H9 (cell line): ENCODE measurements around the gene C17orf114.
A peak's percentile ranks its signal among the peaks of the same experiment; 100 is the strongest.

Experiments used
- DNase-seq: peaks from one replicate; pipeline ENCODE4 v3.0.0-alpha.2; 2017
- H2AFZ ChIP-seq: one replicate; pipeline ENCODE4 v1.6.1; 2013; ENCODE audit warnings: mild to moderate bottlenecking, low read length, control low read depth, moderate library complexity
- H2AK5ac ChIP-seq: 2 replicates; pipeline ENCODE4 v1.6.1; 2013; ENCODE audit warnings: low read length, control low read depth, mixed read lengths; ENCODE audit not compliant: insufficient read length
- H2BK120ac ChIP-seq: one replicate; pipeline ENCODE4 v1.6.1; 2013; ENCODE audit warnings: low read depth, mild to moderate bottlenecking, low read length, control low read depth, inconsistent platforms; ENCODE audit not compliant: poor library complexity, severe bottlenecking
- H2BK12ac ChIP-seq: 2 replicates; pipeline ENCODE4 v1.6.1; 2013; ENCODE audit warnings: low read length, control low read depth, mixed read lengths, low read depth; ENCODE audit not compliant: insufficient read length
- H2BK15ac ChIP-seq: 2 replicates; pipeline ENCODE4 v1.6.1; 2013; ENCODE audit warnings: low read depth, low read length, control low read depth
- H2BK20ac ChIP-seq: one replicate; pipeline ENCODE4 v1.6.1; 2013; ENCODE audit warnings: low read depth, mild to moderate bottlenecking, low read length, control low read depth, inconsistent platforms; ENCODE audit not compliant: poor library complexity, severe bottlenecking
- H2BK5ac ChIP-seq: 2 replicates; pipeline ENCODE4 v1.6.1; 2013; ENCODE audit warnings: low read length, control low read depth, mixed read lengths; ENCODE audit not compliant: insufficient read length
- H3K14ac ChIP-seq: 2 replicates; pipeline ENCODE4 v1.6.1; 2013; ENCODE audit warnings: low read length, control low read depth; ENCODE audit not compliant: insufficient read depth
- H3K18ac ChIP-seq: 2 replicates; pipeline ENCODE4 v1.6.1; 2013; ENCODE audit warnings: low read depth, mild to moderate bottlenecking, mixed read lengths, low read length, control low read depth; ENCODE audit not compliant: insufficient read length
- H3K23ac ChIP-seq: 2 replicates; pipeline ENCODE4 v1.6.1; 2013; ENCODE audit warnings: low read length, control low read depth, mixed read lengths, low read depth; ENCODE audit not compliant: insufficient read length
- H3K23me2 ChIP-seq: 2 replicates; pipeline ENCODE4 v1.6.1; 2013; ENCODE audit warnings: low read depth, mild to moderate bottlenecking, mixed read lengths, low read length, control low read depth; ENCODE audit not compliant: insufficient read length, poor library complexity, severe bottlenecking
- H3K27ac ChIP-seq: 2 replicates; pipeline ENCODE4 v1.5.1; 2013; ENCODE audit warnings: low read length, control low read depth, mixed read lengths, low read depth; ENCODE audit not compliant: insufficient read length
- H3K27me3 ChIP-seq: 2 replicates; pipeline ENCODE4 v1.6.1; 2013; ENCODE audit warnings: low read length, control low read depth, inconsistent platforms; ENCODE audit not compliant: insufficient read depth
- H3K4ac ChIP-seq: 2 replicates; pipeline ENCODE4 v1.6.1; 2013; ENCODE audit warnings: low read depth, mild to moderate bottlenecking, control low read depth, inconsistent platforms, low read length, moderate library complexity
- H3K4me1 ChIP-seq: 2 replicates; pipeline ENCODE4 v1.6.1; 2013; ENCODE audit warnings: low read length, control low read depth, inconsistent platforms; ENCODE audit not compliant: insufficient read depth
- H3K4me2 ChIP-seq: 2 replicates; pipeline ENCODE4 v1.6.1; 2013; ENCODE audit warnings: low read length, control low read depth, mixed read lengths; ENCODE audit not compliant: insufficient read length, insufficient read depth
- H3K56ac ChIP-seq: 2 replicates; pipeline ENCODE4 v1.6.1; 2013; ENCODE audit warnings: low read depth, mild to moderate bottlenecking, mixed read lengths, low read length, control low read depth; ENCODE audit not compliant: insufficient read length
- H3K79me1 ChIP-seq: 2 replicates; pipeline ENCODE4 v1.6.1; 2013; ENCODE audit warnings: low read depth, mild to moderate bottlenecking, moderate library complexity, low read length, control low read depth, inconsistent platforms; ENCODE audit not compliant: insufficient read depth, poor library complexity, severe bottlenecking
- H3K79me2 ChIP-seq: 2 replicates; pipeline ENCODE4 v1.6.1; 2013; ENCODE audit warnings: low read length, control low read depth, inconsistent platforms; ENCODE audit not compliant: insufficient read depth
- H3K9ac ChIP-seq: 2 replicates; pipeline ENCODE4 v1.6.1; 2013; ENCODE audit warnings: low read length, control low read depth, mixed read lengths; ENCODE audit not compliant: insufficient read length; ENCODE audit errors: extremely low read depth
- H3K9me3 ChIP-seq: one replicate; pipeline ENCODE4 v1.6.1; 2013; ENCODE audit warnings: low read depth, low read length, inconsistent platforms; ENCODE audit not compliant: control insufficient read depth
- H3T11ph ChIP-seq: one replicate; pipeline ENCODE4 v1.6.1; 2013; ENCODE audit warnings: mild to moderate bottlenecking, low read length, control low read depth, inconsistent platforms
- H4K20me1 ChIP-seq: one replicate; pipeline ENCODE4 v1.6.1; 2013; ENCODE audit not compliant: control insufficient read depth, insufficient read length, insufficient read depth
- H4K5ac ChIP-seq: 2 replicates; pipeline ENCODE4 v1.6.1; 2013; ENCODE audit warnings: low read depth, mild to moderate bottlenecking, mixed read lengths, low read length, control low read depth; ENCODE audit not compliant: insufficient read length
- H4K8ac ChIP-seq: replicated peaks from 2 replicates; pipeline ENCODE4 v1.6.1; 2013; ENCODE audit warnings: low read length, control low read depth, mixed read lengths, low read depth; ENCODE audit not compliant: insufficient read length
- H4K91ac ChIP-seq: 2 replicates; pipeline ENCODE4 v1.6.1; 2013; ENCODE audit warnings: low read depth, mild to moderate bottlenecking, moderate library complexity, mixed read lengths, low read length, control low read depth; ENCODE audit not compliant: insufficient read length
- H3K27ac Mint-ChIP-seq, 3 experiments: 2 replicates in 2 of 3; 3 replicates in 1 of 3; pipeline ENCODE4 v1.8.0; 2020 to 2021; ENCODE audit warnings: mixed read lengths in 3 of 3, mild to moderate bottlenecking in 1 of 3, moderate library complexity in 1 of 3
- H3K27me3 Mint-ChIP-seq: 2 replicates; pipeline ENCODE4 v1.8.0; 2021; ENCODE audit warnings: low read depth, mild to moderate bottlenecking, moderate library complexity, mixed read lengths
- H3K36me3 Mint-ChIP-seq, 3 experiments: 2 replicates in 2 of 3; 3 replicates in 1 of 3; pipeline ENCODE4 v1.8.0; 2020 to 2021; ENCODE audit warnings: low read depth in 3 of 3, mixed read lengths in 3 of 3; ENCODE audit not compliant: insufficient read depth in 1 of 3
- H3K4me1 Mint-ChIP-seq, 2 experiments: 2 replicates each; pipeline ENCODE4 v1.8.0; 2020; ENCODE audit warnings: mixed read lengths in 2 of 2
- H3K4me3 Mint-ChIP-seq, 2 experiments: 2 replicates in 1 of 2; 3 replicates in 1 of 2; pipeline ENCODE4 v1.8.0; 2020 to 2021; ENCODE audit warnings: mild to moderate bottlenecking in 2 of 2, mixed read lengths in 2 of 2, moderate library complexity in 1 of 2
- H3K9me3 Mint-ChIP-seq, 2 experiments: 2 replicates in 1 of 2; 3 replicates in 1 of 2; pipeline ENCODE4 v1.8.0; 2020; ENCODE audit warnings: mild to moderate bottlenecking in 2 of 2, mixed read lengths in 2 of 2, moderate library complexity in 1 of 2
- WGBS: extraction: QIAGEN DNeasy Blood & Tissue Kit; methylation state at CpG from one replicate; pipeline ENCODE4 v1.1.7; 2013; ENCODE audit warnings: missing lambda C conversion rate, low lambda C conversion rate, mixed read lengths; ENCODE audit not compliant: insufficient read length; ENCODE audit errors: extremely low coverage; 5-methylcytosine and 5-hydroxymethylcytosine counted together
- TF ChIP-seq, protein P1 (sequence below): fragments of 200-600 bp; sonication (generic); conservative IDR thresholded peaks from 3 replicates; pipeline ENCODE4 v1.8.0; 2021; ENCODE audit warnings: antibody characterized with exemption, mild to moderate bottlenecking

C17orf114 gene

DNA sequence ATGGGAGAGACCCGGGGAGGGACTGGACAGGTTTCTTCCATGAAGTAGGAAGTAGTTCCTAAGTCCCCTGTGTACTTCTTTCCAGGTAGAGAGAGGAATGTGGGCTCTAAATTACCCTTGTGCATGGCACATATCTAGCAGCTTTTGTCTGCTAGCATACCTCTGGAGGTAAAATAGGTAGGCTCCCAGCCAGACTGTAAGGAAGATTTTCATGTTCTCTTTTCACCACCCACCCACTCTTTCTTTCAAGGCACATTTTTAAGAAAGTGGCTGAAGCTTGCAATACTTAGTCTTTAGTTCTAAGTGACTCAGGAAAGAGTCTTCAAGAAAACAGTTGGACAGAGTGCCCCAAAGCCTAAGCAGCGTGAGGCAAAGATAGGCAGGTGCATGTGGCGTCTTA is 40.2 kb upstream of the C17orf114 start:
- Histone ChIP-seq H4K20me1 (no peaks in the 10 kb centered on the region), H2BK5ac (no peak overlapping the region), H2AFZ (no peak overlapping the region), H3K79me2 (peaks cover 10% of the 10 kb centered on the region; the same call in 1 of the 2 replicates), H3K23me2 (no peaks in the 10 kb centered on the region), H3K4ac (no peak overlapping the region), H2BK12ac (no peak overlapping the region), H3K14ac (no peak overlapping the region), H3K4me2 (no peak overlapping the region), H3K79me1 (peaks cover 9% of the 10 kb centered on the region), H2BK120ac (no peak overlapping the region), H2AK5ac (no peak overlapping the region), H3K23ac (no peak overlapping the region), H3K4me1 (no peaks in the 10 kb centered on the region), H3T11ph (no peak overlapping the region), H3K18ac (no peak overlapping the region), H3K56ac (no peak overlapping the region), H3K27ac (no peak overlapping the region), H4K91ac (no peak overlapping the region), H2BK20ac (no peak overlapping the region), H4K8ac (no peak overlapping the region), H4K5ac (no peak overlapping the region), H3K9ac (no peak overlapping the region), H3K27me3 (no peaks in the 10 kb centered on the region), H3K9me3 (no peaks in the 10 kb centered on the region), H2BK15ac (no peak overlapping the region)
- TF ChIP-seq, protein P1, sequence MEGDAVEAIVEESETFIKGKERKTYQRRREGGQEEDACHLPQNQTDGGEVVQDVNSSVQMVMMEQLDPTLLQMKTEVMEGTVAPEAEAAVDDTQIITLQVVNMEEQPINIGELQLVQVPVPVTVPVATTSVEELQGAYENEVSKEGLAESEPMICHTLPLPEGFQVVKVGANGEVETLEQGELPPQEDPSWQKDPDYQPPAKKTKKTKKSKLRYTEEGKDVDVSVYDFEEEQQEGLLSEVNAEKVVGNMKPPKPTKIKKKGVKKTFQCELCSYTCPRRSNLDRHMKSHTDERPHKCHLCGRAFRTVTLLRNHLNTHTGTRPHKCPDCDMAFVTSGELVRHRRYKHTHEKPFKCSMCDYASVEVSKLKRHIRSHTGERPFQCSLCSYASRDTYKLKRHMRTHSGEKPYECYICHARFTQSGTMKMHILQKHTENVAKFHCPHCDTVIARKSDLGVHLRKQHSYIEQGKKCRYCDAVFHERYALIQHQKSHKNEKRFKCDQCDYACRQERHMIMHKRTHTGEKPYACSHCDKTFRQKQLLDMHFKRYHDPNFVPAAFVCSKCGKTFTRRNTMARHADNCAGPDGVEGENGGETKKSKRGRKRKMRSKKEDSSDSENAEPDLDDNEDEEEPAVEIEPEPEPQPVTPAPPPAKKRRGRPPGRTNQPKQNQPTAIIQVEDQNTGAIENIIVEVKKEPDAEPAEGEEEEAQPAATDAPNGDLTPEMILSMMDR = no peak
- peaks cover 0 to 13% (median 0%) of the 10 kb centered on the region in 3 experiments; a peak in 2 of 7 replicates for H3K36me3 Mint-ChIP-seq
- peaks cover 32 to 37% of the 10 kb centered on the region in 2 experiments for H3K4me1 Mint-ChIP-seq
- H3K9me3 Mint-ChIP-seq = no peaks in the 10 kb centered on the region
- no peak for DNase-seq
- H3K4me3 Mint-ChIP-seq = no peak overlapping the region
- H3K27ac Mint-ChIP-seq = peak overlapping the region in 2 of 3 experiments; percentile 25 to 31; a peak in 2 of 7 replicates
- H3K27me3 Mint-ChIP-seq = 0 out of 2 replicates have a peak, but pooled peaks cover 1% of the 10 kb centered on the region
- no CpG with 5 or more reads among the region's 3 CpGs for WGBS
